Measurements from ENCODE around the gene PDE6C.

DNA sequence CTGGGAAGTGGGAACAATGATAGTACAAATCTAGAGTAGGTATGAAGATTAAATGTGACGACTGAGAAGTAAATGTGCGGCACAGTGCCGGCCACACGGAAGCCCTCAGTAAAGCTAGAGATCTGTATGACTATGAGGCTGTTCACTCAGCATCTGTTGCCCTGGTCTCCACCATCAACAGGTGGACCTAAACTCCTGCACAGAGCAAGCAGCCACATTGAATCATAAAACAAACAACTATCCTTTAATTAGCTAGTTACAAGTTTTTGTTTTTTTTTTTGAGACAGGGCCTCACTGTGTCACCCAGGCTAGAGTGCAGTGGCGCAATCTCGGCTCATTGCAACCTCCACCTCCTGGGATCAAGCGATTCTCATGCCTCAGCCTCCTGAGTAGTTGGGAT lies 27.9 kb upstream of the PDE6C start:
- TF ChIP-seq, protein P1, sequence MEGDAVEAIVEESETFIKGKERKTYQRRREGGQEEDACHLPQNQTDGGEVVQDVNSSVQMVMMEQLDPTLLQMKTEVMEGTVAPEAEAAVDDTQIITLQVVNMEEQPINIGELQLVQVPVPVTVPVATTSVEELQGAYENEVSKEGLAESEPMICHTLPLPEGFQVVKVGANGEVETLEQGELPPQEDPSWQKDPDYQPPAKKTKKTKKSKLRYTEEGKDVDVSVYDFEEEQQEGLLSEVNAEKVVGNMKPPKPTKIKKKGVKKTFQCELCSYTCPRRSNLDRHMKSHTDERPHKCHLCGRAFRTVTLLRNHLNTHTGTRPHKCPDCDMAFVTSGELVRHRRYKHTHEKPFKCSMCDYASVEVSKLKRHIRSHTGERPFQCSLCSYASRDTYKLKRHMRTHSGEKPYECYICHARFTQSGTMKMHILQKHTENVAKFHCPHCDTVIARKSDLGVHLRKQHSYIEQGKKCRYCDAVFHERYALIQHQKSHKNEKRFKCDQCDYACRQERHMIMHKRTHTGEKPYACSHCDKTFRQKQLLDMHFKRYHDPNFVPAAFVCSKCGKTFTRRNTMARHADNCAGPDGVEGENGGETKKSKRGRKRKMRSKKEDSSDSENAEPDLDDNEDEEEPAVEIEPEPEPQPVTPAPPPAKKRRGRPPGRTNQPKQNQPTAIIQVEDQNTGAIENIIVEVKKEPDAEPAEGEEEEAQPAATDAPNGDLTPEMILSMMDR (optimal IDR thresholded peaks at IDR 0.05 in 1 of 3, IDR thresholded peaks at IDR 0.05 in 1 of 3, conservative IDR thresholded peaks at IDR 0.05 in 1 of 3; ENCODE audit: extremely low read depth in 1 of 3, insufficient read depth in 2 of 3, low read length in 3 of 3) = no peak
- no peak for TF ChIP-seq EZH2 (IDR thresholded peaks at IDR 0.05; ENCODE audit: low read length)
